Brain microvascular endothelial cell (primary cell): ENCODE data around the gene KIF1C.
A peak's percentile ranks its signal among the peaks of the same experiment; 100 is the strongest.

Source experiments
- DNase-seq: peaks from one replicate; pipeline ENCODE4 v3.0.0-alpha.2; 2020
- H3K27ac ChIP-seq: fragments of 250-450 bp; sonication (Bioruptor Pico); 2 replicates; pipeline ENCODE4 v1.5.1; 2020; ENCODE audit warnings: mild to moderate bottlenecking, moderate library complexity
- H3K27me3 ChIP-seq: fragments of 250-450 bp; sonication (Bioruptor Pico); replicated peaks from 2 replicates; pipeline ENCODE4 v1.5.1; 2020; ENCODE audit warnings: mild to moderate bottlenecking
- H3K36me3 ChIP-seq: fragments of 250-450 bp; sonication (Bioruptor Pico); replicated peaks from 2 replicates; pipeline ENCODE4 v1.5.1; 2020; ENCODE audit warnings: mild to moderate bottlenecking
- H3K4me3 ChIP-seq: 2 replicates; pipeline ENCODE4 v1.5.1; 2011; ENCODE audit warnings: low read depth, mild to moderate bottlenecking, control low read depth, low read length, moderate library complexity
- in situ Hi-C: cut with HindIII; loops from 2 replicates; pipeline ENCODE4 v1.10.0; 2017; ENCODE audit warnings: low sequenced_read_pairs, low pct_ligation_motif_present
- TF ChIP-seq, protein P1 (sequence below): IDR thresholded peaks from 2 replicates; pipeline ENCODE4 v1.5.1; 2011; ENCODE audit warnings: low read depth, mild to moderate bottlenecking, moderate library complexity, low read length, control low read depth, inconsistent platforms; ENCODE audit errors: missing control alignments

Gene KIF1C

DNA sequence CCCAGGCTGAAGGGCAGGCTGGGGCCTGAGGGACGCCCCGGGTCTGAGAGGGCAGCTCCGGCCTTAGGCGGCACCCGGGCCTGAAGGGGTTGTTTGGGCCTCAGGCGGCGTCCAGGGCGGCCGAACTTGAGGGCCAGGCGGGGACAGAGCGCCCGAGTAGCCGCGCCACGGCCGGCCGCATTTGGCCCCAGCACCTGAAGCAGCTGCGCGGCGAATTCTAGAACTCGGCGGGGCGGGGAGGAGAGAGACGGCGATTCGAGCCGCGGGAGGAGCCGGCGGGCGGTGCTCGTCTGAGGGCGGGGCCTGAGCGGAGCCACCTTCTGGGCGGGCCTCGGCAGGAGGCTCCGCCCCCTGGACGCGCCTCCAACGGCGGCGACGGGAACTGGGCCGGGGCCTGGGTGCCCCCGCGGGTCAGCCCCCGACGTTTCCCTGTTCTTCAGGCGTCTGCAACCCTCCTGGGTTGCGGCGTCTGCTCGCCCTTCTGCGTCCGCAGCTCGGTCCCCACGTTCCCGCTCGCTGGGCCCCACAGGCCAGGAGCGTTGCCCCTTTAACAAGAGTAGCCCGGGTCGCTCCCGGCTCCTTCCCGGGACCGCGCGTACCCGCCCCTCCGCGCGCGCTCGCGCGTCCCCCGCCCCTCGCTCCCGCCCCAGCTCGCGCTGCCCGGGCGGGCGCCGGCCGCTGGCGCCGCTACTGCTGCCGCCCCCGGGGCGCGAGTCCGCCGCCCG lies at the start of gene KIF1C, which contains the start of gene INCA1:
Gene KIF1C (plus strand): TSS at position 649 of the 725 bp plus-strand sequence. CDS start 2,297 bp downstream, outside the sequence.
Gene INCA1 (minus strand): TSS at position 221 of the 725 bp plus-strand sequence. CDS start 3,085 bp downstream, outside the sequence.
- TF ChIP-seq, protein P1, sequence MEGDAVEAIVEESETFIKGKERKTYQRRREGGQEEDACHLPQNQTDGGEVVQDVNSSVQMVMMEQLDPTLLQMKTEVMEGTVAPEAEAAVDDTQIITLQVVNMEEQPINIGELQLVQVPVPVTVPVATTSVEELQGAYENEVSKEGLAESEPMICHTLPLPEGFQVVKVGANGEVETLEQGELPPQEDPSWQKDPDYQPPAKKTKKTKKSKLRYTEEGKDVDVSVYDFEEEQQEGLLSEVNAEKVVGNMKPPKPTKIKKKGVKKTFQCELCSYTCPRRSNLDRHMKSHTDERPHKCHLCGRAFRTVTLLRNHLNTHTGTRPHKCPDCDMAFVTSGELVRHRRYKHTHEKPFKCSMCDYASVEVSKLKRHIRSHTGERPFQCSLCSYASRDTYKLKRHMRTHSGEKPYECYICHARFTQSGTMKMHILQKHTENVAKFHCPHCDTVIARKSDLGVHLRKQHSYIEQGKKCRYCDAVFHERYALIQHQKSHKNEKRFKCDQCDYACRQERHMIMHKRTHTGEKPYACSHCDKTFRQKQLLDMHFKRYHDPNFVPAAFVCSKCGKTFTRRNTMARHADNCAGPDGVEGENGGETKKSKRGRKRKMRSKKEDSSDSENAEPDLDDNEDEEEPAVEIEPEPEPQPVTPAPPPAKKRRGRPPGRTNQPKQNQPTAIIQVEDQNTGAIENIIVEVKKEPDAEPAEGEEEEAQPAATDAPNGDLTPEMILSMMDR: no peak
- DNase-seq: peak; percentile 71
- peaks cover 17% of the 10 kb centered on the region for H3K36me3 ChIP-seq
- H3K4me3 ChIP-seq: peak within 1 kb of the TSS; percentile 86
- in situ Hi-C loops: no loop called here
- H3K27ac ChIP-seq: peak within 1 kb of the TSS; percentile 84
- H3K27me3 ChIP-seq: no peaks in the 10 kb centered on the region

DNA sequence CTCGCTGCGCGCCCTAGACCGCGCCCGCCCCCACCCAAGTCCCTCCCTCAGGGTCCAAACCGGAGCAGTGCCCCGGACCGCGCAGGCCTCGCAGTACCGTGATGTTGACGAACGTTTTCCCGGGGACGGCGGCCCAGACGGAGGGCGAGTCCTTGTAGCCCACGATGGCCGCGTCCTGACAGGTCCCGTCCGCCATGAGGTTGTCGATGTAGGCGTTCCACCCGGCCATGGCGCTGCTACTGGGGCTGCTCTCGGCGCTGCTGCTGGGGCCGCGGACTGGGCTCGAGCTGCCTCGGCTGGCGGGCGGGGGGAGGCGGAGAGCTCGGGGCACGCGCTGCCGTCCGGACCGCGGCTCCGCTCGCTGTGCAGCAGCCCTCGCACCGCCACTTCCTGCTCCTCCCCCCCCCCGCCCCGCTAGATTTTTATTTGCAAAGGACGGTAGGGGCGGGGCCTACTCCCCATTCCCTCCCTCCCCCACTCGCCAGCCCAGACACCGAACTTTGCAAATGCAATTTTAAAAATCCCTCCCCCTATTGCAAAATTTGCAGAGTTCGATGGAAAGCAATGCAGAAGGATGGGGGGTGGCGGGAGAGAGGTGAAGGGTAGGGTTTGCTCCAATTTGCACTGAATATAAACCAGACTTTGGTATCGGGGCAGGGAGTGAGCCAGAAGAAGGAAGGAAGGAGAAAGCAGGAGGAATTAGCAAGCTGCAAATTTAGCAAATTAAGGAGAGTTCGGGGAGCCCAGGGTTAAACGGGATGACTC lies 49.4 kb upstream of the KIF1C start, which contains the start of gene PFN1:
Gene PFN1 (minus strand): TSS at position 365 of the 765 bp plus-strand sequence. CDS start 136 bp downstream, at position 229.
- Histone ChIP-seq H3K27ac (peak within 1 kb of the TSS; percentile 88), H3K4me3 (peak within 1 kb of the TSS; percentile 99), H3K36me3 (peaks cover 47% of the 10 kb centered on the region), H3K27me3 (no peaks in the 10 kb centered on the region)
- in situ Hi-C loops: no loop called here
- peak; percentile 88 for DNase-seq
- TF ChIP-seq, protein P1: no peak

DNA sequence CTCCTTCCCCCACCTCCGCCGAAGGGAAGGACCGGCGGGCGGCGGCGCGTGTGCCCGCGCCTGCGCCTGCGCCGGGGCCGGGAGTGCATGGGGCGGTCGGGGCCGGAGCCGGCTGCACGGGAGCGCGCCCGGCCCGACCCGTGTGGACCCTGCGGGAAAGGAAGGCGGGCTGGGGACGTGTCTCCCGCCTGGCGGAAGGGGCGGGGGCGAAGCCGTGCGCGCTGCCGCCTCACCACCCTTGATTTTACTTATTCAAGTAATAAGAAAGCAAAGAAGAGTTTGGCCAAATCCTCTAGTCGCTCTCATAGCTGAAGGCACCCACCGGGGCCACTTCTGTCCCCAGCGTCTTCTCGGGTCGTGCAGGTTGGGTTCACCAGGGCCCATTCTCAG lies 48.8 kb upstream of the KIF1C start:
- peak; percentile 73 for DNase-seq
- H3K27me3 ChIP-seq: no peaks in the 10 kb centered on the region
- in situ Hi-C loops: no loop called here
- peak overlapping the region; percentile 60 for H3K4me3 ChIP-seq
- H3K36me3 ChIP-seq: peaks cover 41% of the 10 kb centered on the region
- TF ChIP-seq, protein P1: no peak
- H3K27ac ChIP-seq: peak overlapping the region; percentile 88

DNA sequence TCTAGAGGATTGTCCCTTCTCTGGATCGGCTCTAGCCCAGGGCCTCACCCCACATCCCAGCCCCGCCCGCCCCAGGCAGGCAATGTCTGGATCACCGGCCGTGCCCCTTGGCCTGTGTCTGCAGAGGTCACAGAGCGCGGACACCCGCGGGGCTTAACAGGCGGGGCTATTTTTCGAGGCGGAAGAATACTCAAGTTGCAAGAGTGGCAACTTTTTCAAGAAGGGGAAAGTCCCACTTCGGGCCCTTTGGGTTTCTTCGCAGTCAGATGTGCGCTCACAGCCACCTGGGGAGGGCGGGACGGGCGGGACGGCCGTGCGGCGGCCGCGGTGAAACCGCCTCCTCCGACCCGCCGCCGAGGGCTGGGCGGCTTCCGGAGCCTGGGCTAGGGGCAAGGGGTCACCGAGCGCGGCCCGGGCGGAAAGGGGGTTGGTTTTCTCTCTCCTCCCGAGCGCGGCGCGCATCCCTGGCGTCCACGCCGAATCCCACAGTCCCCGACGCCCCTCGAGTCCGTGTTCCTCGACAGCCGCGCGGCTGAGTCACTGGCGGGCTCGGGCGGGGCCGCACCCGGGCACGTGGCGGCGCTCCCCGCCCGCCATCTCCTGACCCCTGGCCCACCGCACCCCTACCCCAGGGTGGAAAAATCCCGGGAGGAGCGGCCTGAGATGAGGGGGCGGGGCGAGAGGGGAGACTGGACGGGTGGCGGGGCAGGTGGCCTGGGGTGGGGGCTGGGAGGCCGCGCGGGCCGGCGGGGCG lies 48.3 kb upstream of the KIF1C start:
- H3K4me3 ChIP-seq: peak overlapping the region; percentile 60
- peak; percentile 53 for DNase-seq
- peak overlapping the region; percentile 88 for H3K27ac ChIP-seq
- peaks cover 35% of the 10 kb centered on the region for H3K36me3 ChIP-seq
- H3K27me3 ChIP-seq: no peaks in the 10 kb centered on the region
- TF ChIP-seq, protein P1: no peak
- in situ Hi-C loops: no loop called here

DNA sequence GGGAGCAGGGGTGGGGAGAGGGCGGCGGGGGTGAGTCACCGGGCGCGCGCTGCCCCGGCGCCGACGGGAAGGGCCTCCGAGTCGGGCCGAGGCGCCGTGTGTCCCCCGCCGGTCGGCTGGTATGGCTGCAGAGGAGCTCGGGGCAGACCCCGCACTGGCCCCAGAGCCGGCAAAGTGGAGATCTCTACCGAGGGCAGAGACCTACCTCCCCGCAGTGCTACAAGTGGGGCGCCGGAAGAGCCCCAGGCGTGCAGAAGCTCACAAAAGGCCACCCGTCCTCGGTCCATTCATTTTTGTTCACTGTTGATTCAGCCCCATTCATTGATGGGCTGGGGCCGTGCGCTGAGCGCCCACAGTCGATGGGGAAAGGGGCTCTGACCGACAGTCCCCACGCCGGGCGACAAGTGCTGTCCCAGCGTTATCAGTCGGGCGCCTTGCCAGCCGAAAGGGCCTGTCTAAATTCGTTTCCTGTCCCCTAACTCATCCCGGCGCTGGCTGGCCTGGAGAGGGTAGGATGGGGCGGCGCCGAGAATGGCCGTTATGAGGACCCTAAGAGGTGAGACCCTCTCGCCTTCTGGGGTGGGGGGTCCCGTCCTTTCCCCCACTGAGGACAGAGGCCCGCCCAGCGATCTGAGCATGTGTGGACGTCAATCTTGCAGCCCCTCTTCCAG lies 47.5 kb upstream of the KIF1C start:
- DNase-seq: no peak
- in situ Hi-C loops: no loop called here
- Histone ChIP-seq H3K27ac (peak overlapping the region; percentile 88), H3K4me3 (peak overlapping the region; percentile 48), H3K36me3 (peaks cover 28% of the 10 kb centered on the region), H3K27me3 (no peaks in the 10 kb centered on the region)
- TF ChIP-seq, protein P1: no peak
